OCI-LY1 (cell line): ENCODE data around the gene ZNF451.

Source experiments
- EZH2 ChIP-seq: fragments of 200-600 bp; sonication (generic), shearing (Covaris generic); IDR thresholded peaks from 2 replicates; pipeline ENCODE4 v1.8.0; 2017; ENCODE audit warnings: borderline replicate concordance, mixed run types, mild to moderate bottlenecking, antibody characterized with exemption, low read length, moderate library complexity, mixed read lengths
- TF ChIP-seq, protein P1 (sequence below): fragments of 200-600 bp; sonication (generic), shearing (Covaris generic); IDR thresholded peaks from 2 replicates; pipeline ENCODE4 v1.5.1; 2017; ENCODE audit warnings: mild to moderate bottlenecking, antibody characterized with exemption, low read length, moderate library complexity, mixed read lengths

DNA sequence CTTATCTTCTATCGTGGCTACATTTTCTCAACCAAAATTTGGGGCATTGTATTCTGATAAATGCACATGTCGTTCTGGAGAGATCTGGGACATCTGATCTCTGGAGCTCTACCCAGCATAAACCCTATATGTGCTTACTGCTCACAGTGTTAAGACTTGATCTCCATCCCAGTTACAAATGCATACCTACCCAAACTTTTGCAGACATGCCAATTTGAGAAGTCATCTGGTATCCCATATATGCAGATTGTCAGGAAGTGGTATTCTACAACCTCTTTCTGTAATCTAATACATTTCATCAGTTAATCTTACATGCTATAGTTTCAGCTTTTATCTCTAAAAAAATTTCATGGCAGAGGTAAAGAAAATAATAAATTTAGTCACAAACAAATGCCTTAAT lies 93.3 kb downstream of the ZNF451 start:
- TF ChIP-seq, protein P1, sequence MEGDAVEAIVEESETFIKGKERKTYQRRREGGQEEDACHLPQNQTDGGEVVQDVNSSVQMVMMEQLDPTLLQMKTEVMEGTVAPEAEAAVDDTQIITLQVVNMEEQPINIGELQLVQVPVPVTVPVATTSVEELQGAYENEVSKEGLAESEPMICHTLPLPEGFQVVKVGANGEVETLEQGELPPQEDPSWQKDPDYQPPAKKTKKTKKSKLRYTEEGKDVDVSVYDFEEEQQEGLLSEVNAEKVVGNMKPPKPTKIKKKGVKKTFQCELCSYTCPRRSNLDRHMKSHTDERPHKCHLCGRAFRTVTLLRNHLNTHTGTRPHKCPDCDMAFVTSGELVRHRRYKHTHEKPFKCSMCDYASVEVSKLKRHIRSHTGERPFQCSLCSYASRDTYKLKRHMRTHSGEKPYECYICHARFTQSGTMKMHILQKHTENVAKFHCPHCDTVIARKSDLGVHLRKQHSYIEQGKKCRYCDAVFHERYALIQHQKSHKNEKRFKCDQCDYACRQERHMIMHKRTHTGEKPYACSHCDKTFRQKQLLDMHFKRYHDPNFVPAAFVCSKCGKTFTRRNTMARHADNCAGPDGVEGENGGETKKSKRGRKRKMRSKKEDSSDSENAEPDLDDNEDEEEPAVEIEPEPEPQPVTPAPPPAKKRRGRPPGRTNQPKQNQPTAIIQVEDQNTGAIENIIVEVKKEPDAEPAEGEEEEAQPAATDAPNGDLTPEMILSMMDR = no peak
- TF ChIP-seq EZH2 = no peak
